Measurements from ENCODE around the gene LRRC10B.

- TF ChIP-seq CTCF (IDR thresholded peaks at IDR 0.05): no peak
- no peak for TF ChIP-seq EP300 (IDR thresholded peaks at IDR 0.05)
- no peak for TF ChIP-seq POLR2AphosphoS5 (IDR thresholded peaks at IDR 0.05)
Measured at GRCh38 chr11:61542024-61542461, 33.5 kb downstream of the LRRC10B start.

Measured in sigmoid colon (tissue), 4 donors.